Neutrophil (primary cell): Measurements from ENCODE around the gene TTLL10.
"Not testable (repeated sequence)": the region's sequence is repeated elsewhere in the genome, so short reads cannot be mapped to it uniquely, and the experiment has no call there.

Experiments
- H3K27ac ChIP-seq: fragments of 200-600 bp; sonication (generic); 2 replicates; pipeline ENCODE4 v1.5.1; 2016; ENCODE audit warnings: mild to moderate bottlenecking, moderate library complexity
- H3K27me3 ChIP-seq: fragments of 200-600 bp; sonication (generic); 2 replicates; pipeline ENCODE4 v1.6.0; 2016; ENCODE audit warnings: mild to moderate bottlenecking
- H3K36me3 ChIP-seq: fragments of 200-600 bp; sonication (generic); 2 replicates; pipeline ENCODE4 v1.5.1; 2017
- H3K4me1 ChIP-seq, 2 experiments: fragments of 200-600 bp in 1 of 2; sonication (generic) in 1 of 2; 1 replicate in 1 of 2; 2 replicates in 1 of 2; pipeline versions ENCODE4 v1.5.1 to v1.6.1; 2013 to 2016; ENCODE audit warnings: low read depth in 1 of 2, low read length in 1 of 2, mild to moderate bottlenecking in 1 of 2, moderate library complexity in 1 of 2; ENCODE audit not compliant: control insufficient read depth in 1 of 2, insufficient read depth in 1 of 2
- H3K4me3 ChIP-seq, 2 experiments: fragments of 200-600 bp in 1 of 2; sonication (generic) in 1 of 2; 1 replicate in 1 of 2; 2 replicates in 1 of 2; pipeline ENCODE4 v1.5.1; 2013 to 2016; ENCODE audit warnings: low read depth in 1 of 2, low read length in 1 of 2, mild to moderate bottlenecking in 1 of 2, moderate library complexity in 1 of 2
- H3K9me3 ChIP-seq: fragments of 200-600 bp; sonication (generic); 2 replicates; pipeline ENCODE4 v1.5.1; 2016
- CTCF ChIP-seq: fragments of 200-600 bp; sonication (generic); IDR thresholded peaks from 2 replicates; pipeline ENCODE4 v1.5.1; 2016; ENCODE audit warnings: antibody characterized with exemption

Gene TTLL10

GRCh38 chr1:1148061-1148460 is 25.6 kb upstream of the TTLL10 start:
- no peaks in the 10 kb centered on the region for H3K36me3 ChIP-seq

GRCh38 chr1:1148569-1148968 is 25.1 kb upstream of the TTLL10 start:
- no peaks in the 10 kb centered on the region for H3K27me3 ChIP-seq
- peaks cover 14 to 16% of the 10 kb centered on the region in 2 experiments for H3K4me1 ChIP-seq
- H3K4me3 ChIP-seq = no peak overlapping the region
- H3K9me3 ChIP-seq = no peaks in the 10 kb centered on the region
- H3K36me3 ChIP-seq = no peaks in the 10 kb centered on the region
- no peak for TF ChIP-seq CTCF
- no peak overlapping the region for H3K27ac ChIP-seq

More at GRCh38 chr1:1148061-1148460, 25.6 kb upstream of the TTLL10 start:
- no peak for TF ChIP-seq CTCF
- no peaks in the 10 kb centered on the region for H3K9me3 ChIP-seq
- H3K4me3 ChIP-seq = no peak overlapping the region
- peaks cover 15 to 16% of the 10 kb centered on the region in 2 experiments for H3K4me1 ChIP-seq
- H3K27ac ChIP-seq = no peak overlapping the region
- no peaks in the 10 kb centered on the region for H3K27me3 ChIP-seq

GRCh38 chr1:1149416-1149815 is 24.3 kb upstream of the TTLL10 start:
- Histone ChIP-seq H3K27me3 (no peaks in the 10 kb centered on the region), H3K4me3 (no peak overlapping the region), H3K9me3 (no peaks in the 10 kb centered on the region), H3K4me1 (peaks cover 6 to 8% of the 10 kb centered on the region in 2 experiments), H3K36me3 (no peaks in the 10 kb centered on the region), H3K27ac (no peak overlapping the region)
- no peak for TF ChIP-seq CTCF

GRCh38 chr1:1150100-1150499 is 23.6 kb upstream of the TTLL10 start:
- Histone ChIP-seq H3K4me1 (peaks cover 0 to 1% of the 10 kb centered on the region in 2 experiments), H3K27ac (no peak overlapping the region), H3K27me3 (no peaks in the 10 kb centered on the region), H3K4me3 (no peak overlapping the region), H3K36me3 (no peaks in the 10 kb centered on the region), H3K9me3 (no peaks in the 10 kb centered on the region)
- no peak for TF ChIP-seq CTCF

GRCh38 chr1:1151306-1151705 is 22.4 kb upstream of the TTLL10 start:
- no peaks in the 10 kb centered on the region for H3K9me3 ChIP-seq
- H3K27me3 ChIP-seq = no peaks in the 10 kb centered on the region
- no peaks in the 10 kb centered on the region for H3K36me3 ChIP-seq
- H3K4me1 ChIP-seq = no peaks in the 10 kb centered on the region
- no peak for TF ChIP-seq CTCF
- H3K4me3 ChIP-seq = no peak overlapping the region
- no peak overlapping the region for H3K27ac ChIP-seq

GRCh38 chr1:1152431-1152830 is 21.2 kb upstream of the TTLL10 start:
- not testable (repeated sequence) for H3K4me1 ChIP-seq, H3K4me3 ChIP-seq, H3K9me3 ChIP-seq, H3K27ac ChIP-seq, H3K27me3 ChIP-seq, H3K36me3 ChIP-seq

GRCh38 chr1:1153215-1153614 is 20.5 kb upstream of the TTLL10 start:
- not testable (repeated sequence) for H3K36me3 ChIP-seq, H3K9me3 ChIP-seq, H3K4me1 ChIP-seq, H3K4me3 ChIP-seq, H3K27ac ChIP-seq, H3K27me3 ChIP-seq
